Left lung (tissue), 10 donors: ENCODE measurements around the gene PEF1. TPM values are rescaled to one million over a fixed set of nuclear protein-coding genes. Genes with fewer than 3 reads are reported as not detected.

ENCODE experiments used
- ATAC-seq: fragments of 200-7000 bp; cut with Tn5 transposase; one replicate; pipeline ENCODE4 v1.9.1; 2020; ENCODE audit warnings: moderate library complexity
- DNase-seq, 4 donors: peaks; one replicate each; pipeline ENCODE4 v3.0.0-alpha.2; 2013 to 2020
- H3K27ac ChIP-seq, 2 donors: fragments of 200-600 bp; sonication (generic) in 1 of 2; one replicate each; pipeline versions ENCODE4 v1.5.0 to v1.8.0; 2020 to 2021
- H3K27me3 ChIP-seq, 2 donors: fragments of 200-600 bp; sonication (generic) in 1 of 2; one replicate each; pipeline versions ENCODE4 v1.5.0 to v1.8.0; 2020 to 2021
- H3K36me3 ChIP-seq, 2 donors: fragments of 200-600 bp; sonication (generic) in 1 of 2; one replicate each; pipeline versions ENCODE4 v1.5.0 to v1.8.0; 2020 to 2021
- H3K4me1 ChIP-seq, 2 donors: fragments of 200-600 bp; one replicate each; pipeline ENCODE4 v1.8.0; 2021
- H3K4me3 ChIP-seq, 2 donors: fragments of 200-600 bp; sonication (generic) in 1 of 2; one replicate each; pipeline versions ENCODE4 v1.5.0 to v1.8.0; 2020 to 2021; ENCODE audit warnings: mild to moderate bottlenecking in 1 of 2
- H3K9me3 ChIP-seq, 2 donors: fragments of 200-600 bp; sonication (generic) in 1 of 2; one replicate each; pipeline versions ENCODE4 v1.5.0 to v1.8.0; 2020 to 2021
- intact Hi-C, 2 donors: fragments of 100-400 bp; cut with DNase I; formaldehyde crosslinking; loops; one replicate each; pipeline versions ENCODE4 v1.11.2 to v1.14.2; 2022
- polyA plus RNA-seq, 6 donors: library from polyadenylated mRNA; unstranded; fragments of 120-200 nt; gene quantifications; one replicate each; pipeline ENCODE4 v1.2.1, GENCODE V29; 2013; ENCODE audit not compliant: insufficient read length in 6 of 6
- total RNA-seq, 2 donors: library from RNA; stranded (reverse); fragmentation: NEBNext Ultra II Directional; extraction: Animal tissue kit (Norgen Biotek cat#: 25700); gene quantifications; one replicate each; pipeline ENCODE4 v1.2.1, GENCODE V29; 2021
- TF ChIP-seq, protein P1 (sequence below), 2 donors: fragments of 200-600 bp; sonication (generic) in 1 of 2; IDR thresholded peaks; one replicate each; pipeline versions ENCODE4 v1.5.0 to v1.8.0; 2021; ENCODE audit warnings: antibody characterized with exemption in 2 of 2
- donor health status: DM: no; HTN: yes; CAD: no.
- donor health status: DM: no; HTN: no; CAD: no.

PEF1 gene
- total and polyA plus RNA-seq, 8 donors = 55.4 to 75.8 (median 64.3) TPM

DNA sequence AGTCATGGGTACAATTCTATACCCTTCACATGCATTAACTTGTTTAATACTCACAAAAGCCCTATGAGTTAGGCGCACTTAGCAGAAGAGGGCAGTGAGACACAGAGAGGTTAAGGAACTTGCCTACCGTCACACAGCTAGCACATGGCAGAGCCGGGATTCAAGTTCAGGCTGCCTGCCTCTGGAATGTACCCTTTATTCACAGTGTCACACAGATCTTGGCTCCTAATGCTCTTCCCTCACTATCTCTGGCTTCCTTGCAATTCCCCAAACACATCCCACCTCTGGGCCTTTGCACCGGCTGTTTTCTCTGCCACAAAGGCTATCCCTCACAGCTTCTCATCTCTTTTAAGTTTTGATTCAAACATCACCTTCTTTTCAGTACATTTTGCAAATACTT, 34.0 kb upstream of the PEF1 start:
- TF ChIP-seq, protein P1, sequence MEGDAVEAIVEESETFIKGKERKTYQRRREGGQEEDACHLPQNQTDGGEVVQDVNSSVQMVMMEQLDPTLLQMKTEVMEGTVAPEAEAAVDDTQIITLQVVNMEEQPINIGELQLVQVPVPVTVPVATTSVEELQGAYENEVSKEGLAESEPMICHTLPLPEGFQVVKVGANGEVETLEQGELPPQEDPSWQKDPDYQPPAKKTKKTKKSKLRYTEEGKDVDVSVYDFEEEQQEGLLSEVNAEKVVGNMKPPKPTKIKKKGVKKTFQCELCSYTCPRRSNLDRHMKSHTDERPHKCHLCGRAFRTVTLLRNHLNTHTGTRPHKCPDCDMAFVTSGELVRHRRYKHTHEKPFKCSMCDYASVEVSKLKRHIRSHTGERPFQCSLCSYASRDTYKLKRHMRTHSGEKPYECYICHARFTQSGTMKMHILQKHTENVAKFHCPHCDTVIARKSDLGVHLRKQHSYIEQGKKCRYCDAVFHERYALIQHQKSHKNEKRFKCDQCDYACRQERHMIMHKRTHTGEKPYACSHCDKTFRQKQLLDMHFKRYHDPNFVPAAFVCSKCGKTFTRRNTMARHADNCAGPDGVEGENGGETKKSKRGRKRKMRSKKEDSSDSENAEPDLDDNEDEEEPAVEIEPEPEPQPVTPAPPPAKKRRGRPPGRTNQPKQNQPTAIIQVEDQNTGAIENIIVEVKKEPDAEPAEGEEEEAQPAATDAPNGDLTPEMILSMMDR (IDR thresholded peaks at IDR 0.05) = no peak
- H3K27me3 ChIP-seq = no peaks in the 10 kb centered on the region
- no peak overlapping the region for H3K27ac ChIP-seq
- ATAC-seq (no peak), DNase-seq (no peak)
- no peaks in the 10 kb centered on the region for H3K36me3 ChIP-seq
- H3K4me3 ChIP-seq = no peak overlapping the region
- H3K9me3 ChIP-seq = no peaks in the 10 kb centered on the region
- intact Hi-C loops = no loop called here
- no peaks in the 10 kb centered on the region for H3K4me1 ChIP-seq

GRCh38 chr1:31677949-31678348, 33.3 kb upstream of the PEF1 start:
- ATAC-seq (no peak), DNase-seq (no peak)
- no peaks in the 10 kb centered on the region for H3K9me3 ChIP-seq
- H3K27me3 ChIP-seq = no peaks in the 10 kb centered on the region
- no peaks in the 10 kb centered on the region for H3K36me3 ChIP-seq
- intact Hi-C loops = no loop called here
- TF ChIP-seq, protein P1 (IDR thresholded peaks at IDR 0.05) = no peak
- H3K4me3 ChIP-seq = no peak overlapping the region
- no peaks in the 10 kb centered on the region for H3K4me1 ChIP-seq
- H3K27ac ChIP-seq = no peak overlapping the region

- H3K36me3 ChIP-seq = no peaks in the 10 kb centered on the region
- no peaks in the 10 kb centered on the region for H3K27me3 ChIP-seq
- no peak overlapping the region for H3K27ac ChIP-seq
- no peaks in the 10 kb centered on the region for H3K9me3 ChIP-seq
- intact Hi-C loops = no loop called here
- ATAC-seq (no peak), DNase-seq (no peak)
- H3K4me3 ChIP-seq = no peak overlapping the region
- no peaks in the 10 kb centered on the region for H3K4me1 ChIP-seq
- TF ChIP-seq, protein P1 (IDR thresholded peaks at IDR 0.05) = no peak
These were observed 32.7 kb upstream of the PEF1 start for GRCh38 chr1:31677401-31677800.

DNA sequence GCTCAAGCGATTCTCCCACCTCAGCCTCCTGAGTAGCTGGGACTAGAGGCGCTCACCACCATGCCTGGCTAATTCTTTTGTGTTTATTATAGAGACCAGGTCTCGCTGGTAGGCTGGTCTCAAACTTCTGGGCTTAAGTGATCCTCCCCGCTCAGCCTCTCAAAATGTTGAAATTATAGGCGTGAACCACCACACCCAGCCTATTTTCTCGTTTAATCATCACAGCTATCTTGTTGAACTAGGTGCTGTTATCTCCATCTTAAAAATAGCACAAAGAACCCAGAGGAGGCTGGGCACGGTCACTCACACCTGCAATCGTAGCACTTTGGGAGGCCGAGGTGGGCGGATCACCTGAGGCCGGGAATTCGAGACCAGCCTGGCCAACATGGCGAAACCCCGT, 31.1 kb upstream of the PEF1 start:
- ATAC-seq (no peak), DNase-seq (no peak)
- H3K27me3 ChIP-seq = peaks cover 0 to 2% of the 10 kb centered on the region in 2 donors
- no peaks in the 10 kb centered on the region for H3K36me3 ChIP-seq
- peaks cover 0 to 4% of the 10 kb centered on the region in 2 donors for H3K4me1 ChIP-seq
- intact Hi-C loops = no loop called here
- H3K9me3 ChIP-seq = no peaks in the 10 kb centered on the region
- TF ChIP-seq, protein P1 (IDR thresholded peaks at IDR 0.05) = no peak
- no peak overlapping the region for H3K4me3 ChIP-seq
- H3K27ac ChIP-seq = no peak overlapping the region

GRCh38 chr1:31675161-31675560, 30.5 kb upstream of the PEF1 start:
- H3K36me3 ChIP-seq = no peaks in the 10 kb centered on the region
- intact Hi-C loops = no loop called here
- no peak overlapping the region for H3K27ac ChIP-seq
- DNase-seq = no peak
- H3K27me3 ChIP-seq = peaks cover 0 to 8% of the 10 kb centered on the region in 2 donors
- TF ChIP-seq, protein P1 (IDR thresholded peaks at IDR 0.05) = no peak
- no peaks in the 10 kb centered on the region for H3K9me3 ChIP-seq
- ATAC-seq = no peak
- H3K4me1 ChIP-seq = peaks cover 2 to 9% of the 10 kb centered on the region in 2 donors
- H3K4me3 ChIP-seq = no peak overlapping the region
